Peyer's patch (tissue), 4 donors: ENCODE data around the gene PIAS4.

Experiments
- POLR2A ChIP-seq, 2 donors: fragments of 450-650 bp; IDR thresholded peaks; one replicate each; pipeline ENCODE4 v1.5.1; 2017; ENCODE audit warnings: antibody characterized with exemption in 2 of 2, mild to moderate bottlenecking in 2 of 2, moderate library complexity in 2 of 2
- TF ChIP-seq, protein P1 (sequence below), 6 experiments: fragments of 450-650 bp in 4 of 6; fragments of 200-600 bp in 2 of 6; sonication (generic) in 1 of 6; IDR thresholded peaks; one replicate each; pipeline ENCODE4 v1.5.1; 2017 to 2019; ENCODE audit warnings: antibody characterized with exemption in 6 of 6, mild to moderate bottlenecking in 3 of 6, moderate library complexity in 1 of 6

DNA sequence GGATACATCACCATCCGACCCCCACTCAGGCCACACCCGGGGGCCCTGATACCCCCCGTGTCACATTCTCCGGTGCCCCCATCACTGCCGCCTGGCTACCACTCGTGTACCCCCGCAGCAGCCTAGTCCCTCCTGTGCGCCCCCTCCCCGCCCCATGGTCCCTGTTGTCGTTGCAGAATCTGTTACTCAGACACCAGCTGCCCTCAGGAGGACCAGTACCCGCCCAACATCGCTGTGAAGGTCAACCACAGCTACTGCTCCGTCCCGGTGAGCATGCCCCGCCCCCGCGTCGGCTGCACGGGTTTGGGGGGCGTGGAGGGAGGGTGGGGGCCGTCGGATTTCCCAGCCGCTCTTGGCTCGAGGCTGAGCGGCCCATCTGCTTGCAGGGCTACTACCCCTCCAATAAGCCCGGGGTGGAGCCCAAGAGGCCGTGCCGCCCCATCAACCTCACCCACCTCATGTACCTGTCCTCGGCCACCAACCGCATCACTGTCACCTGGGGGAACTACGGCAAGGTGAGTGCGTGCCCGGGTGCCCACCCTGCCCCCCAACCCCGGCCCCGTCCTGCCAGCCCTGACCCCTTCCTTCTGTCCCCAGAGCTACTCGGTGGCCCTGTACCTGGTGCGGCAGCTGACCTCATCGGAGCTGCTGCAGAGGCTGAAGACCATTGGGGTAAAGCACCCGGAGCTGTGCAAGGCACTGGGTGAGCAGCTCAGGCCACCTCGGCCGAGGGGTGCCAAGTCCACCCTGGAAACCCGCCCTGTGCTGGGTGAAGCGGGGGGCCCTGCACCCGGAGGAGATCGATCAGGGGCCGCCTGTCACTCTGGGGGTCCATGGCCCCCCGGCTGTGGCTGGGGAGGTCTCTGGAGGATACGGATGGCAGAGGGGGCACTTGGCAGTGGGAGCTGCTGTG, 21.1 kb downstream of the PIAS4 start:
- TF ChIP-seq, protein P1, sequence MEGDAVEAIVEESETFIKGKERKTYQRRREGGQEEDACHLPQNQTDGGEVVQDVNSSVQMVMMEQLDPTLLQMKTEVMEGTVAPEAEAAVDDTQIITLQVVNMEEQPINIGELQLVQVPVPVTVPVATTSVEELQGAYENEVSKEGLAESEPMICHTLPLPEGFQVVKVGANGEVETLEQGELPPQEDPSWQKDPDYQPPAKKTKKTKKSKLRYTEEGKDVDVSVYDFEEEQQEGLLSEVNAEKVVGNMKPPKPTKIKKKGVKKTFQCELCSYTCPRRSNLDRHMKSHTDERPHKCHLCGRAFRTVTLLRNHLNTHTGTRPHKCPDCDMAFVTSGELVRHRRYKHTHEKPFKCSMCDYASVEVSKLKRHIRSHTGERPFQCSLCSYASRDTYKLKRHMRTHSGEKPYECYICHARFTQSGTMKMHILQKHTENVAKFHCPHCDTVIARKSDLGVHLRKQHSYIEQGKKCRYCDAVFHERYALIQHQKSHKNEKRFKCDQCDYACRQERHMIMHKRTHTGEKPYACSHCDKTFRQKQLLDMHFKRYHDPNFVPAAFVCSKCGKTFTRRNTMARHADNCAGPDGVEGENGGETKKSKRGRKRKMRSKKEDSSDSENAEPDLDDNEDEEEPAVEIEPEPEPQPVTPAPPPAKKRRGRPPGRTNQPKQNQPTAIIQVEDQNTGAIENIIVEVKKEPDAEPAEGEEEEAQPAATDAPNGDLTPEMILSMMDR (IDR thresholded peaks at IDR 0.05): no peak
- no peak for TF ChIP-seq POLR2A (IDR thresholded peaks at IDR 0.05)
